GM18951 (cell line): ENCODE measurements around the gene UNC80.

ENCODE experiments used
- POLR2A ChIP-seq: IDR thresholded peaks from 4 replicates; pipeline ENCODE4 v1.6.1; 2011; ENCODE audit warnings: mild to moderate bottlenecking; ENCODE audit not compliant: insufficient read length, insufficient read depth; ENCODE audit errors: extremely low read depth
- in situ Hi-C: fragments of 300-500 bp; cut with MboI; formaldehyde crosslinking; loops from one replicate; pipeline ENCODE4 v1.12.0; 2022; ENCODE audit warnings: low sequenced_read_pairs, mixed read lengths, inconsistent platforms; ENCODE audit not compliant: unreplicated experiment

The UNC80 gene

GRCh38 chr2:209771474-209772289 lies at the start of gene UNC80:
TSS of gene UNC80 (plus strand) at chr2:209771832. CDS start at chr2:209772073, 241 bp downstream.
- in situ Hi-C loops = no loop called here

GRCh38 chr2:209726311-209726710 lies 45.3 kb upstream of the UNC80 start:
- TF ChIP-seq POLR2A = no peak
- in situ Hi-C loops = no loop called here

More at GRCh38 chr2:209771474-209772289, at the start of gene UNC80:
- no peak for TF ChIP-seq POLR2A

DNA sequence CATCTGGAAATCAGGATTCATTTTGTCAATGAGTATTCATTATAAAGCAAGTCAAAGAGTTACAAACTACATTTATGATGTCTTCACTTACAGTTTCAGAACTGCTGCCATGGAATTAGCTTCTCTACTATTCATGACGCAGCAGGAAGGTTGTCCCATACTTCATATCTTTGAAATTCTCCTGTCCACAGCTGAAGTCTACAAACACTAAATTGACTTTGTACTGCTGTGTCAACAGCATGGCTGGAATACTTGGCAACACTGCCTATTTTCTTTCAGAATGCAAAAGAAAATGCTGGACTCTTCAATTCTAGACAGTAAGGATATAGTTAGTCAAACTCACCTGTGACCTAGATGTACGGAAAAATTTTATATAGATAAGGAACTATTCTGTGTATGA lies 44.6 kb upstream of the UNC80 start:
- no peak for TF ChIP-seq POLR2A

DNA sequence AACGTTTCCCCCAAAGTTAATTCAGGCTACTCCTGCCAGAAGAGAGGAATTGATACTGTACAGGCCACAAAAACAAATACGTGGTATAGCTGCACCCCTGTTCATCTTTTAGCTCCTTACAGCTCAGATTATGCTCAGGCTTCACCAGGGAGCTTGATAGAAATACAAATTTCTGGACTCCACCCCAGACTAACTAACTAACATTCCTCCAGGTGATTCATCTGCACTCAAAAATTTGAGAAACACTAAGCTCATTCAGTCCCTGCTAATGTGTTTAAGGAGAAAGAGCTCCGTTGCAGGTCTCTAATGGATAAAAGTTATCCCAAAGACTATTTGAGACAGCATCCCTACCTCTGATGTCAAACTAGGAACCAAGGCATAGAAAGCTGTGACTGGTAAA lies 36.8 kb upstream of the UNC80 start:
- in situ Hi-C loops = no loop called here

More for the DNA sequence above, 44.6 kb upstream of the UNC80 start:
- in situ Hi-C loops = no loop called here

DNA sequence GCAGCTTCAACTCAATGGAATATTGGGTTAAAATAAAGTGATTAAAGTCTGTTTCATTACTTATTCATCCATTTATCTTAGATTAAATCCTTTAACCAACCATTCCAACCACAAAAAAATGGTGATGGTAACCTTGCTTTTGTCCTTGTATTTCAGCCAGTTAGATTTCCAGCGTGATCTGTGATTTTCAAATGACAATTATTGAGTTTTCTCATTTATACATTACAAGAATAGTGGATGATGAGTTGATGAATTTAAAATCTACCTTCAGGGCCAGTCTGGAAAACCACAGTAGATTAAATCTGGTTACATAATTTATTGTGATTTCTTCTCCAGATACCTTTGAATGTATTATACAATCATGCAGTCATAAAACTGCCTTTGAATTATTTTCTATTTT lies 29.7 kb upstream of the UNC80 start:
- in situ Hi-C loops = no loop called here
- no peak for TF ChIP-seq POLR2A

More for the DNA sequence above, 36.8 kb upstream of the UNC80 start:
- TF ChIP-seq POLR2A = no peak

DNA sequence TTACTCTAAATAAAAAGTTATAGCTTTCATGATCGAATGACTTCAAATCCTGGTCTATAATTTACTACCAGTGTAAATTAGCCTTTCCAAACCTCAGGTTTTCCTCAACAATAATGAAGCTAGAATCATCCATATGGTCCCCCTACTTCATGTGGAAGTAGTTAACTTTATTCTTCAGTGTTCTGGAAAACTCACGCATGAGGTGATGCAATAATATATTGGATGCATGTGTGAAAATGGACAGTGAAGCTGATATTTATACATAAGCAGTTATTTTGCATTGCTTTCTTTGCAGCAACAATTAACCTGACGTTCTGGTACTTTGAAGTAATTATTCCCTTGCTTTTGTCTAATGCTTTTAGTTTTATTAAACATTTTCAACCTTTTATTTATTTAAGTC lies 18.6 kb upstream of the UNC80 start:
- TF ChIP-seq POLR2A = no peak
- in situ Hi-C loops = no loop called here

DNA sequence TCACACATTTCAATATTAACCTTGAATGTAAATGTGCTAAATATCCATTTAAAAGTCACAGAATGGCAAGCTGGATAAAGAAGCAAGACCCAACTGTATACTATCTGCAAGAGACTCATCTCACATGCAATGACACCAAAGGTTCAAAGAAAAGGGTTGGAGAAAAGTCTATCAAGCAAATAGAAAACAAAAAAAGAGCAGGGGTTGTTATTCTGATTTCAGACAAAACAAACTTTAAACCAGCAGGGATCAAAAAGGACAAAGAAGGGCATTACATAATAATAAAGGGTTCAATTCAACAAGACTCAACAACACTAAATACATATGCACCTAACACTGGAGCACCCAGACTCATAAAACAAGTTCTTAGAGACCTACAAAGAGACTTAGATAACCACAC lies 14.5 kb upstream of the UNC80 start:
- no peak for TF ChIP-seq POLR2A
- in situ Hi-C loops = no loop called here

- TF ChIP-seq POLR2A = no peak
- in situ Hi-C loops = no loop called here
Measured at GRCh38 chr2:209761566-209761965, 10.1 kb upstream of the UNC80 start.

GRCh38 chr2:209762563-209762962 lies 9.1 kb upstream of the UNC80 start:
- no peak for TF ChIP-seq POLR2A
- in situ Hi-C loops = no loop called here

DNA sequence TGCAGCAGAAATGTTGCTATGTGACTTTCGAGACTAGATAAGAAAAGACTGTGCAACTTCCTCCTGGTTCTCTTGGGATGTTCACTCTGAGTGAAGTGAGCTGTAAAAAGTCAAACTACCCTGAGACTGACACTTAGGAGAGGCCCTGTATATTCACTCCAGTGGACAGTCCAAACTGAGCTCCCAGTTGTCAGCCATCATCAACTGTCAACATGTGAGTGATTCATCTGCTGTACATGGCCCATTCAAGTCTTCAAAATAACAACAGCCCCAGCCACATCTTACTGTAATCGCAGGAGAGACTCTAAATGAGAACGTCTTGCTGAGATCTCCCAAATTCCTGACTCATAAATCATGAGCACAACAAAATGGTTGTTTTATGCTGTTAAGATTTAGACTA lies 8.5 kb upstream of the UNC80 start:
- in situ Hi-C loops = no loop called here
- TF ChIP-seq POLR2A = no peak

- in situ Hi-C loops = no loop called here
- TF ChIP-seq POLR2A = no peak
Measured at GRCh38 chr2:209766613-209767012, 5.0 kb upstream of the UNC80 start.

DNA sequence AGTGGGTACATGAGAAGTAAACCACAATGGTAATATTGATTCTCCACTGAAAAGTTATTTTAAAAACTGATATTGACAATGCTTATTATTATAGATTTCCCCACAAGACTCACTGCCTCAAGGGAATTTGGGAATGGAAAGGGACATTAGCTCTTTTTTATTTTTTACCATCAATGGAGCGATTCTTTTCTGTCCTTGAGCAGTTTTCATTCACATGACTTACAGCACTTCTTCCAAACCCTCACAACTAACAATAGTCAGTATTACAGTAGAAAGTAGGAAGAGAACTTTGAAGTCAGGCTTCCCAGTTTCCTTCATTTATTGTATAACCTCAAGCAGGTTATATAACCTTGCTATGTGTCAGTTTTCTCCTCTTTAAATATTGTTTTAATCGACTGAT lies 4.3 kb upstream of the UNC80 start:
- in situ Hi-C loops = no loop called here
- no peak for TF ChIP-seq POLR2A

DNA sequence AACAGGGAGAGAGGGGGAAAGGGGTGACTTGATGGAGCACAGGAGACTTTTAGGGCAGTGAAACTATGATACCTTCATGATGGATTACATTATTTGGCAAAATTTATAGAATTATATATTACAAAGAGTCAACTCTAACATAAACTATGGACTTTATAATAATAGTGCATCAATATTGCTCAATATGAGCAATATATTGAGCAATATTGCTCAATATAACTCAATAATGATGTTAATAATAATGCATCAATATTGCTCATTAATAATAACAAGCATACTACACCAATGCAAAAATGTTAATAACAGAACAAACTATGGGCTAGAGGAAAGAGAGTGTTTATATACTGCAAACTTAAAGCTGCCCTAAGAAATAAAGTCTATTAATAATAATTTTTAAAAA lies 3.1 kb upstream of the UNC80 start:
- in situ Hi-C loops = no loop called here

DNA sequence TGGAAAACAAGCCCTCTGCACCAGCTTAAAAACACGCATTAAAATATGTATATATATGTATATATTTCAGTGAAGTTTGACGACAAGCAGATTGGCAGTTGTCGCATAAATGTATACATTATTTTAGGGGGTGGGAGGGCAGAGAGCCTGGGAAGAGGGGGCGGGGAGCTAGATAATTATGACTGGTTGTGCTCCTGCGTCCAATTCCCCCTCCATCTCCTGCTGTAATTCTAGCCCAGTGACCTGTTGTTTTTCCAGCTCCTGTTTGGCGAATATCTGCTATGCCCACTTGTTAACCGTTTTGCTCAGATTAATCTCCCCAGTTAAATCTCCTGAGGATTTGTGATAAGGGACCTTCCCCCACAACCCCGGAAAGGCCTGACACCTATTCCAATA lies 656 bp downstream of the UNC80 start:
- TF ChIP-seq POLR2A = no peak
- in situ Hi-C loops = no loop called here

More for the DNA sequence above, 3.1 kb upstream of the UNC80 start:
- no peak for TF ChIP-seq POLR2A
